Measurements from ENCODE around the gene NRDE2. TPM values are rescaled to one million over a fixed set of nuclear protein-coding genes. Genes with fewer than 3 reads are reported as not detected.

The NRDE2 gene
- total and polyA plus RNA-seq, 4 donors = 5.6 to 20.0 (median 13.7) TPM

GRCh38 chr14:90263748-90264449 lies 67.8 kb downstream of the NRDE2 start:
- DNase-seq (ENCODE audit: low spot score) = no peak
- Histone ChIP-seq H3K9me3 (ENCODE audit: control insufficient read depth in 4 of 4, low read length in 3 of 4) (no peaks in the 10 kb centered on the region), H3K4me3 (ENCODE audit: low read depth in 1 of 3, low read length in 3 of 3) (no peak overlapping the region), H3K36me3 (ENCODE audit: control insufficient read depth in 4 of 4, insufficient read depth in 3 of 4, low read depth in 1 of 4, low read length in 3 of 4) (peaks cover 22 to 71% (median 54%) of the 10 kb centered on the region in 4 donors), H3K27ac (ENCODE audit: low read depth in 1 of 2, low read length in 2 of 2) (no peak overlapping the region), H3K27me3 (ENCODE audit: control insufficient read depth in 4 of 4, insufficient read depth in 4 of 4, low read length in 3 of 4) (no peaks in the 10 kb centered on the region), H3K9ac (ENCODE audit: low read depth in 1 of 2, low read length in 2 of 2) (no peak overlapping the region), H3K4me1 (ENCODE audit: control insufficient read depth in 4 of 4, insufficient read depth in 4 of 4, low read length in 3 of 4) (peaks cover 0 to under 1% (median 0%) of the 10 kb centered on the region in 4 donors)
- TF ChIP-seq FOXA2 (IDR thresholded peaks at IDR 0.05) = no peak
- no peak for TF ChIP-seq CTCF (IDR thresholded peaks at IDR 0.05; ENCODE audit: low read depth, low read length, missing input control)
- TF ChIP-seq YY1 (IDR thresholded peaks at IDR 0.05) = no peak
- 92% methylated on average over 8 of the region's 8 CpGs for WGBS

- H3K4me1 ChIP-seq (ENCODE audit: control insufficient read depth in 4 of 4, insufficient read depth in 4 of 4, low read length in 3 of 4) = peaks cover 4 to 20% (median 15%) of the 10 kb centered on the region in 4 donors
- peaks cover 6 to 19% (median 12%) of the 10 kb centered on the region in 4 donors for H3K36me3 ChIP-seq (ENCODE audit: control insufficient read depth in 4 of 4, insufficient read depth in 3 of 4, low read depth in 1 of 4, low read length in 3 of 4)
- no peaks in the 10 kb centered on the region for H3K9me3 ChIP-seq (ENCODE audit: control insufficient read depth in 4 of 4, low read length in 3 of 4)
- H3K27ac ChIP-seq (ENCODE audit: low read depth in 1 of 2, low read length in 2 of 2) = peak within 1 kb of the TSS; percentile 63 to 84
- DNase-seq (ENCODE audit: low spot score) = peak; percentile 85
- peaks cover 0 to 2% (median 0%) of the 10 kb centered on the region in 4 donors for H3K27me3 ChIP-seq (ENCODE audit: control insufficient read depth in 4 of 4, insufficient read depth in 4 of 4, low read length in 3 of 4)
- peak within 1 kb of the TSS; percentile 72 to 97 (median 89) for H3K4me3 ChIP-seq (ENCODE audit: low read depth in 1 of 3, low read length in 3 of 3)
- peak within 1 kb of the TSS; percentile 93 to 95 for H3K9ac ChIP-seq (ENCODE audit: low read depth in 1 of 2, low read length in 2 of 2)
- WGBS = under 1% methylated on average over 55 of the region's 55 CpGs
- TF ChIP-seq HNF4G (IDR thresholded peaks at IDR 0.05) (no peak), YY1 (IDR thresholded peaks at IDR 0.05) (peak; percentile 96), NR2F2 (IDR thresholded peaks at IDR 0.05) (no peak), TAF1 (conservative IDR thresholded peaks at IDR 0.05) (peak; percentile 56), EGR1 (IDR thresholded peaks at IDR 0.05; ENCODE audit: low read depth in 2 of 2) (peak in 1 of 2 donors; percentile 76), HNF4A (conservative IDR thresholded peaks at IDR 0.05) (peak; percentile 33 to 38), SP1 (IDR thresholded peaks at IDR 0.05) (peak; percentile 33), ATF3 (IDR thresholded peaks at IDR 0.05) (no peak), RXRA (IDR thresholded peaks at IDR 0.05) (peak; percentile 43 to 46), ZBTB33 (IDR thresholded peaks at IDR 0.05) (peak; percentile 89), REST (IDR thresholded peaks at IDR 0.05) (peak; percentile 83), FOXA2 (IDR thresholded peaks at IDR 0.05) (peak; percentile 25), JUND (IDR thresholded peaks at IDR 0.05) (no peak), RAD21 (IDR thresholded peaks at IDR 0.05) (peak; percentile 35 to 50), MAX (IDR thresholded peaks at IDR 0.05) (peak; percentile 62), GABPA (IDR thresholded peaks at IDR 0.05 in 1 of 2, conservative IDR thresholded peaks at IDR 0.05 in 1 of 2) (peak; percentile 96 to 99), FOXA1 (IDR thresholded peaks at IDR 0.05) (no peak), CTCF (IDR thresholded peaks at IDR 0.05; ENCODE audit: low read depth, low read length, missing input control) (no peak)
Measured at GRCh38 chr14:90256354-90257131, 75.2 kb downstream of the NRDE2 start, which contains the start of gene PSMC1. Gene PSMC1 (plus strand): TSS chr14:90256553. CDS start chr14:90256598, 45 bp downstream.
